ENCODE measurements around the gene PTPRR. TPM values are rescaled to one million over a fixed set of nuclear protein-coding genes. Genes with fewer than 3 reads are reported as not detected.

PTPRR gene
- 35.8 and 41.5 TPM in 2 replicates for total RNA-seq (2014; rRNA removed; shearing (Covaris generic))

- no peak for DNase-seq (ENCODE audit: low spot score)
Measured at GRCh38 chr12:70920251-70920851, at the start of gene PTPRR. PTPRR (minus strand) TSS chr12:70920738; CDS start chr12:70920390, 348 bp downstream.

GRCh38 chr12:70966996-70967790 is 46.7 kb upstream of the PTPRR start:
- no peak for DNase-seq (ENCODE audit: low spot score)

- no peak for DNase-seq (ENCODE audit: low spot score)
Measured at GRCh38 chr12:70966046-70966445, 45.5 kb upstream of the PTPRR start.

- DNase-seq (ENCODE audit: low spot score) = no peak
Measured at GRCh38 chr12:70964867-70965510, 44.5 kb upstream of the PTPRR start.

GRCh38 chr12:70963081-70963660 is 42.6 kb upstream of the PTPRR start:
- DNase-seq (ENCODE audit: low spot score) = no peak

GRCh38 chr12:70962226-70962794 is 41.8 kb upstream of the PTPRR start:
- DNase-seq (ENCODE audit: low spot score) = no peak

- no peak for DNase-seq (ENCODE audit: low spot score)
Measured at GRCh38 chr12:70960484-70960883, 39.9 kb upstream of the PTPRR start.

- no peak for DNase-seq (ENCODE audit: low spot score)
Measured at GRCh38 chr12:70955415-70955814, 34.9 kb upstream of the PTPRR start.

GRCh38 chr12:70950451-70950850 is 29.9 kb upstream of the PTPRR start:
- no peak for DNase-seq (ENCODE audit: low spot score)

- DNase-seq (ENCODE audit: low spot score) = no peak
Measured at GRCh38 chr12:70948976-70949336, 28.4 kb upstream of the PTPRR start.

- DNase-seq (ENCODE audit: low spot score) = no peak
Measured at GRCh38 chr12:70948236-70948975, 27.9 kb upstream of the PTPRR start.

GRCh38 chr12:70936203-70936813 is 15.8 kb upstream of the PTPRR start:
- peak; percentile 10 for DNase-seq (ENCODE audit: low spot score)

GRCh38 chr12:70933133-70933532 is 12.6 kb upstream of the PTPRR start:
- DNase-seq (ENCODE audit: low spot score) = no peak

- DNase-seq (ENCODE audit: low spot score) = no peak
Measured at GRCh38 chr12:70929029-70929428, 8.5 kb upstream of the PTPRR start.

GRCh38 chr12:70928071-70928470 is 7.5 kb upstream of the PTPRR start:
- no peak for DNase-seq (ENCODE audit: low spot score)

- no peak for DNase-seq (ENCODE audit: low spot score)
Measured at GRCh38 chr12:70927356-70927755, 6.8 kb upstream of the PTPRR start.

GRCh38 chr12:70925539-70925938 is 5.0 kb upstream of the PTPRR start:
- DNase-seq (ENCODE audit: low spot score) = no peak

GRCh38 chr12:70920891-70921290 is 353 bp upstream of the PTPRR start:
- no peak for DNase-seq (ENCODE audit: low spot score)

GRCh38 chr12:70919597-70920035 is 922 bp downstream of the PTPRR start:
- peak; percentile 5 for DNase-seq (ENCODE audit: low spot score)

- DNase-seq (ENCODE audit: low spot score) = no peak
Measured at GRCh38 chr12:70919176-70919575, 1.4 kb downstream of the PTPRR start.

- DNase-seq (ENCODE audit: low spot score) = no peak
Measured at GRCh38 chr12:70918321-70918720, 2.2 kb downstream of the PTPRR start.

All from A172 (cell line).